C4-2B (cell line): ENCODE results near the gene MAP3K7CL.
A peak's percentile ranks its signal among the peaks of the same experiment; 100 is the strongest.

Experiments
- H3K27ac ChIP-seq: fragments of 450-650 bp; 2 replicates; pipeline ENCODE4 v1.5.1; 2017
- ZFX ChIP-seq: fragments of 450-650 bp; IDR thresholded peaks from 2 replicates; pipeline ENCODE4 v1.6.1; 2017
- TF ChIP-seq, protein P1 (sequence below): fragments of 450-650 bp; conservative IDR thresholded peaks from 2 replicates; pipeline ENCODE4 v1.5.1; 2017; ENCODE audit warnings: mild to moderate bottlenecking

The MAP3K7CL gene

DNA sequence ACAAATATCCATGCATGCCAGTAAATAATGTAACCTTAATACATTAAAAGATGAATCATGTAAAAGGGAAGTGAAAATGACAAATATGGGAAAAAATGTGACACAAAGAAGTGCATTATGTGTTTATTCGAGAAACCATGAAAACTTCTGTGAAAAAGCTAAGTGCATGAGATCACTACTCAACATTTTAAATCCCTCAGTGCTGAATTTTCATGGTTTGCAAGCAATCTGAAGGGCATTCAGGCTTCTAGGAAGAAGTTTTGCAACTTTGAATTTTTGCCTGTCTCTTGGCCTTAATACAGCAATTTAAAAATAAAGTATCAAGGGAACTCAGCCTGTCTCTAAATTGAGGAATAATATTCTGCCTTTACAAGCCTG is 78.2 kb downstream of the MAP3K7CL start:
- TF ChIP-seq ZFX, result no peak
- TF ChIP-seq, protein P1, sequence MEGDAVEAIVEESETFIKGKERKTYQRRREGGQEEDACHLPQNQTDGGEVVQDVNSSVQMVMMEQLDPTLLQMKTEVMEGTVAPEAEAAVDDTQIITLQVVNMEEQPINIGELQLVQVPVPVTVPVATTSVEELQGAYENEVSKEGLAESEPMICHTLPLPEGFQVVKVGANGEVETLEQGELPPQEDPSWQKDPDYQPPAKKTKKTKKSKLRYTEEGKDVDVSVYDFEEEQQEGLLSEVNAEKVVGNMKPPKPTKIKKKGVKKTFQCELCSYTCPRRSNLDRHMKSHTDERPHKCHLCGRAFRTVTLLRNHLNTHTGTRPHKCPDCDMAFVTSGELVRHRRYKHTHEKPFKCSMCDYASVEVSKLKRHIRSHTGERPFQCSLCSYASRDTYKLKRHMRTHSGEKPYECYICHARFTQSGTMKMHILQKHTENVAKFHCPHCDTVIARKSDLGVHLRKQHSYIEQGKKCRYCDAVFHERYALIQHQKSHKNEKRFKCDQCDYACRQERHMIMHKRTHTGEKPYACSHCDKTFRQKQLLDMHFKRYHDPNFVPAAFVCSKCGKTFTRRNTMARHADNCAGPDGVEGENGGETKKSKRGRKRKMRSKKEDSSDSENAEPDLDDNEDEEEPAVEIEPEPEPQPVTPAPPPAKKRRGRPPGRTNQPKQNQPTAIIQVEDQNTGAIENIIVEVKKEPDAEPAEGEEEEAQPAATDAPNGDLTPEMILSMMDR, result no peak
- H3K27ac ChIP-seq, result no peak overlapping the region

DNA sequence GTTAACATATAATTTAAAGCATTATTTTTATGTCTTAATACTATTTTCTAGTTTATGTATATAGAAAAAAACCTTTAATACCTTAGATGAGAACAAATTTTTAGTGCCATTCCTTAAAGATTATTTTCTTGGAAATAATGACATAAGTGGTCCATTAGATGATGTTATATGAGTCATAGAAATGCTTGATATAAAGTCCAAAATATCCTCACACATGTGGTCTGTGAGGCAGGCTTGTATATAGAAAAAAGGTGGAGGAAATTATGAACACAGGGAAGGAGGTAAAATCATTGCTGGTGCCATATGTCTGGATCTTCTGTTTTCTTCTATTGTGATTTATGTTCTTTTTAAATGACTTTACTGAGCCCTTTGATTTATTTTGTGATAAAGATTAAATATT is 79.3 kb downstream of the MAP3K7CL start:
- no peak for TF ChIP-seq ZFX
- TF ChIP-seq, protein P1, result no peak
- H3K27ac ChIP-seq, result no peak overlapping the region

DNA sequence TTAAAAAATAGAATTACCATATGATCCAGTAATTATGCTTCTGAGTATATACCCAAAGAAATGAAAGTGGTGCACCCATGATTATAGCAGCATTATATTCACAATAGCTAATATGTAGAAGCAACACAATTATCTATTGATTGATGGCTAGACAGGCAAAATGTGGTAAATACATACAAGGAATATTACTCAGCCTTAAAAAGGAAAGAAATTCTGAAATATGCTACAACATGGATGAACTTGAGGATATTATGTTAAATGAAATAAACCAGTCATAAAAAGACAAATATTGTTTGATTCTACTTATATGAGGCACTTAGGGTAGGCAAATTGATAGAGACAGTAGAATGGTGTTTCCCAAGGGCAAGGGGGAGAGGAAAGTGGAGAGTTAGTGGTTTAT is 80.8 kb downstream of the MAP3K7CL start:
- no peak overlapping the region for H3K27ac ChIP-seq
- TF ChIP-seq, protein P1, result no peak
- TF ChIP-seq ZFX, result no peak

DNA sequence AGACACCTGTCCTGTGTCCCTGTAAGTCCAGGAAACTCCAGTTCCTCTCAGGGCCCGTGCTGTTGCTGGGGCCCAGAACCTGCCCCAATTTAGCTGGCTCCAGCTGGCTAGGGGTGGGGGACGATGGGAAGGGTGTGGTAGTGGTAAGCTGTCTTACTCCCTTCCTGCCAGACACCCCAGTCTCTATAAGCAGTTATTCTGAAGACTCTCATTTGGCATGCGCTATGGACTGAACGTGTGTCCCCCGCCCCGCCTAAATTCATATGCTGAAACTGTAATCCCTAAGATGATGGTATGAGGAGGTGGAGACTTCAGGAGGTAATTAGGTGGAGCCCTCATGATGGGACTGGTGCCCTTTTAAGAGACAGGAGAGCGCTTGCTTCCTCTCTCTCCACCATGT is 82.0 kb downstream of the MAP3K7CL start:
- no peak for TF ChIP-seq ZFX
- TF ChIP-seq, protein P1, result no peak
- no peak overlapping the region for H3K27ac ChIP-seq

DNA sequence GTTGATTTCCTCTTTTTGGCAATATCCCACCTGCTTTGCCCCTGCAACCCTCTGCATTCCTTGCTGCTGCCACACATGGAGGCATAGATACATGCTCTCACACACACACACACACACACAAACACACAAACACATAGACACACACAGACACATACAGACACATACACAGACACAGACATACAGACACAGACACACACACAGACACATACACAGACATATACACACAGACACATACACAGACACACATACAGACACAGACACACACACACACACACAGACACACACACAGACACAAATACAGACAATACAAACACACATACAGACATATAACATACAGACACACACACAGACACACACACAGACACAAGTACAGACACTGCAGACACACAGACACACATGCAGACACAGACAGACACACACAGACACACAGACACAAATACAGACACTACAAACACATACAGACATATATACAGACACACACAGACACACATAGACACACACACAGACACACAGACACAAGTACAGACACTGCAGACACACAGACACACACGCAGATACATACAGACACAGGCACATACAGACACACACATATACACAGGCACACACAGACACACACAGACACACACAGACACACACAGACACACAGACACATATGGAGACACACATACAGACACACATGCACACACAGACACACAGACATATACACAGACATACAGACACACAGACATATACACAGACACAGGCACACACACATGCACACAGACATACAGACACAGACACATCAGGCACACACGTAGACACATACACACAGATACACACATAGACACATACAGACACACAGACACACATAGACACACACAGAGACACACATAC is 83.3 kb downstream of the MAP3K7CL start:
- TF ChIP-seq, protein P1, result no peak
- TF ChIP-seq ZFX, result no peak
- H3K27ac ChIP-seq, result no peak overlapping the region

DNA sequence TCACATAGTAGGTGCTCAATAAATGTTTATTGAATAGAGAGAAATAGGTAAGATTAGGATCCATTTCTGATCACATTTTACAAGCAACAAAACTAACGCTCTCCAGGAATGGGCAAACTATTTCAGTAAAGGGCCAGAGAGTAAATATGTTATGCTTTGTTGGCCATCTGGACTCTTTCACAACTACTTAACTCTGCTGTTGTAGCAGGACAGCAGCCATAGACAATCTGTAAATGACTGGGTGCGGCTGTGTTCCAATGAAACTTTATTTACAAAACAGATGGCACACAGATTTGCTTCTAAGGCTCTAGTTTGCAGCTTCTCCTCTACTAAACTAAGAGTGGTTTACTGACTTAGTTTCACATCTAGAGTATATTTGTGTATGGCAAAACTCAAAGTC is 85.3 kb downstream of the MAP3K7CL start:
- TF ChIP-seq ZFX, result no peak
- TF ChIP-seq, protein P1, result no peak
- no peak overlapping the region for H3K27ac ChIP-seq

DNA sequence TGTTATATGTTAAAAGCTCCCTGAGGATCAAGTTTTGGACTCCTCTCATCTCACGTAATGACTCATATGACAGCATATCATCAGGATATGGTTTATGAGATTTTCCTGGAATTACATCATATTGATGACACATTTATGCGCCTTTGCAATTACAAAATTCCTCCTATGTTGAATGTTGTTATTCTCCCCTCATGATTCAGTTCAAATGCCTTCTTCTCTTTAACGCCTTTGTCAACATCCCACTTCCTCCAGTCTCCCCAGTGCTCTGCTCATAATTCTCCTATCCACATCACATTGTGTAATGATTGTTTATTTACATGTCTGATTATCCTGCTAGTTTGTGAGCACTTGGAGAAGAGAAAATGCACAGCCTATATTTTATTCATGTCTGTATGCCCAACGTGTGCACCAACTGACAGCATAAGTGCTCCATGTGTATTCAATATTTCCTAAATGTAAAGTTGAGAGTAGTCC is 87.4 kb downstream of the MAP3K7CL start:
- peak overlapping the region; percentile 29 for H3K27ac ChIP-seq
- no peak for TF ChIP-seq ZFX
- TF ChIP-seq, protein P1, result no peak
